Fibroblast of pulmonary artery (primary cell): ENCODE data around the gene ABCB8.

Source experiments
- DNase-seq: peaks from one replicate; pipeline ENCODE4 v3.0.0-alpha.2; 2010; ENCODE audit warnings: low read depth
- H3K4me3 ChIP-seq: replicated peaks from 2 replicates; pipeline ENCODE4 v1.5.1; 2011; ENCODE audit warnings: low read depth, mild to moderate bottlenecking, control low read depth, low read length, moderate library complexity
- TF ChIP-seq, protein P1 (sequence below): IDR thresholded peaks from 2 replicates; pipeline ENCODE4 v1.5.1; 2011; ENCODE audit warnings: mild to moderate bottlenecking, control low read depth, low read length, inconsistent platforms; ENCODE audit errors: missing control alignments

Gene ABCB8

DNA sequence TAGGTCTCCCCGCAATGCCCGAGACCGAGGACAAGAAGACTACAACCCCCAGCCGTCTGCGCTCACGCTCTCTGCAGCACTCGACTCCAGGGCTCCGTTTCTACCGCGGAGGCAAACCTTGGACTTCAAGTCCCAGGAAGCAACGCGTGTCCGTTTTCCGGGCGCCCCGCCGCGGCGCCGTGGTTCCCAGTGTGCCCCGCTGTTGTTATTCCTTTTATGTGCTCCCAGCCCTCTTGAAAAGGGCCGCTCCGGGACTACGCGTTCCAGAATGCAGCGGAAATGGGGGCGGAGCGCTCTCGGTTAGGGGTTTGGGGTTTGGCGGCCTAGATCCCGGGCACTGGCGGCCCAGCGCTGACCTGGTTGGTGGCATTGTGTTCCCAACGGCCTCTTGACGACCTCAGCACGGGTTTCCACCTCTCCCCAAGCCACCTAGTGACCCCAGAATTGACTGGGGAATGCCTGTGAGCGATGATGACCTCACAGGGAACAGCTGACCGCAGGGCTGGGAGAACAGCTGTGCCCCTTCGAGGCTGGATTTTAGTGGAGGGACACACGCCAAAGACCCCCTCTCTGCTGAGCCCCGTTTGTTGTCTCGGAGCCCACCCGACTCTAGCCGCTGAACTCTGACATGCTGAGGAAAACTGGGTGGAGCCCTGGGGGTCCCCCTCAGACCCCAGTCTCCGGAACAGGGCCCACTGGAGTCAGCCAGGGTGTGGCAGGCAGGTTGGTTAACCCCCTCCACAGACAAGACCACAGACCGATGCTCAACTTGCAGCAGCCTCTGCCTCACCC lies 29.9 kb downstream of the ABCB8 start:
- peak overlapping the region; percentile 85 for H3K4me3 ChIP-seq
- TF ChIP-seq, protein P1, sequence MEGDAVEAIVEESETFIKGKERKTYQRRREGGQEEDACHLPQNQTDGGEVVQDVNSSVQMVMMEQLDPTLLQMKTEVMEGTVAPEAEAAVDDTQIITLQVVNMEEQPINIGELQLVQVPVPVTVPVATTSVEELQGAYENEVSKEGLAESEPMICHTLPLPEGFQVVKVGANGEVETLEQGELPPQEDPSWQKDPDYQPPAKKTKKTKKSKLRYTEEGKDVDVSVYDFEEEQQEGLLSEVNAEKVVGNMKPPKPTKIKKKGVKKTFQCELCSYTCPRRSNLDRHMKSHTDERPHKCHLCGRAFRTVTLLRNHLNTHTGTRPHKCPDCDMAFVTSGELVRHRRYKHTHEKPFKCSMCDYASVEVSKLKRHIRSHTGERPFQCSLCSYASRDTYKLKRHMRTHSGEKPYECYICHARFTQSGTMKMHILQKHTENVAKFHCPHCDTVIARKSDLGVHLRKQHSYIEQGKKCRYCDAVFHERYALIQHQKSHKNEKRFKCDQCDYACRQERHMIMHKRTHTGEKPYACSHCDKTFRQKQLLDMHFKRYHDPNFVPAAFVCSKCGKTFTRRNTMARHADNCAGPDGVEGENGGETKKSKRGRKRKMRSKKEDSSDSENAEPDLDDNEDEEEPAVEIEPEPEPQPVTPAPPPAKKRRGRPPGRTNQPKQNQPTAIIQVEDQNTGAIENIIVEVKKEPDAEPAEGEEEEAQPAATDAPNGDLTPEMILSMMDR: no peak
- DNase-seq: peak; percentile 100

DNA sequence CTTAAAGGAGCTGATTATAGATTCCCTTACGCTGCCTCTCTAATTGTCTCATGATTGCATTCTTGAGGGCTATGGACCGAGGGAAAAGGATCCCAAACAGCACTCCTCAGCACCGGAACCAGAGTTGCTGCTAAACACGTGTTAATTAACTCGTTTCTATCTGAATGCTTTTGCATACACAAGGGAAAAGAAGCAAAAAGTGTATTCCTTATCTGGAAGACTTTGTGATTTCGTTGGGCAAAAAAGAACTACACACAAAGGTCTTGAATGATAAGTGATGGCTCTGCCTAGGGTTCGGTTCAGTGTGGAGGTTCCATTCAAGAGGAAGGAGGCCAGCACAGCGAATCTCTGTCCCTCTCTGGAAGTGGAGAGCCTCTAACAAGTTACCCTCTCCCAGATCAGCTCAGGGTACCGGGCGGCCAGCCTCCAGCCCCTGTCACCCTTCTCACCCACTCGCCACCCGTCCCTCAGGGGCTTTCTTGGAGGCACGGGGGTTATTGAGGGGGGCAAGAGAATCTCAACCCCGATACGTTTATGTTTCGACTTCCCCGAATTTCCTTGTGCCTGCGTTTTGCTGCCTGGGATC lies 30.6 kb downstream of the ABCB8 start:
- TF ChIP-seq, protein P1: no peak
- DNase-seq: no peak
- H3K4me3 ChIP-seq: peak overlapping the region; percentile 85

DNA sequence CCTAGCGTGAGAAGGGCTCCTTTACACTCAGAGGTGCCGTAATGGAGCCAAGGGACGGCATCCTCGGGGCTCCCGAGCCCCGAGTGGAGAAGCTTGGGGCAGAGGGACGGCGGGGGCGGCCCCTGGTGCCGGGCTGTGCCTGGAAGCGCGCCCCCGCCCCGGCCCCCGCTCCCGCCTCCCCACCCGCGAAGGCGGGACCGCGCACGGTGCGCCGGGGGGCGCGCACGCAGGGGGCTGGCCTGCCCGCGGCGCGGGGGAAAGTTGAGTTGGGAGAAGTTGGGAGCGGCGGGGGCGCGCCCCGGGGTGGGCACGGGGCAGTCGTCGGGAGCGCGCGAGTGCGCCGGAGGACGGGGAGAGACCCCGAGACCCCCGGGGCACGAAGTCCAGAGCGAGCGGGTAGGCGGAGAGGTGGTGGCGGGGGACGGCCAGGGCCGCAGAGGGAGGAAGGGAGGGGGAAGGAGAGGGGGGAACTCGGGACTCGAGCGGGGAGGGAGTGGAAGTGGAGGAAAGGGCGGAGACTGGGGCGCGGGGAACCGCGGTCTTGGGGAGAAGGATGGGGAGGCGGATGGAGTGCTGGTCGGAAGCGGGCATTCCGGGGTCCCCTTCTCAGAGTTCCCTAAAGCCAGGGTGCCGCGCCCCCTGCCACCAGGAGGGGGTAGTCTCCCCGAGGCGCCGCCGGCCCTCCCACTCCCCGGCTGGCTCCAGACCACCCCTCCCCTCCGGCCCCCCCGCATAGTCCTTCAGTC lies 31.3 kb downstream of the ABCB8 start, which contains the start of gene SLC4A2:
Gene SLC4A2 (plus strand): TSS at position 223 of the 746 bp plus-strand sequence. CDS start 2,399 bp downstream, outside the sequence.
- peak within 1 kb of the TSS; percentile 85 for H3K4me3 ChIP-seq
- peak; percentile 65 for DNase-seq
- TF ChIP-seq, protein P1: peak; percentile 38

DNA sequence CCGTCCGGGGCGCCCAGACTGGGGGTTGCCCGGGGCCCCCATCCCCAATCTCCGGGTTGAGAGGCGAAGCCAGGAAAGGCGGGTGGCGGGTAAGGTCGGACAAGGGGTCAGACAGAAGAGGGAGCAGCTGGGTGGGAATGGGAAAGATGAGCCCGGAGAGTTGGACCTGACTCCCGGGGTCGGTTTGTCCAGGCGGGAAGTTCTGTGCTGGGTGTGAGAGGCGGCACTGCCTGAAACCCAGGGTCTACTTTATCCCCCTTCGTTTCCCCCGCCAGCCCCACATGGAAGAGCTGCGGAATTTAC lies 31.8 kb downstream of the ABCB8 start:
- no peak for DNase-seq
- TF ChIP-seq, protein P1: no peak
- peak overlapping the region; percentile 83 for H3K4me3 ChIP-seq

DNA sequence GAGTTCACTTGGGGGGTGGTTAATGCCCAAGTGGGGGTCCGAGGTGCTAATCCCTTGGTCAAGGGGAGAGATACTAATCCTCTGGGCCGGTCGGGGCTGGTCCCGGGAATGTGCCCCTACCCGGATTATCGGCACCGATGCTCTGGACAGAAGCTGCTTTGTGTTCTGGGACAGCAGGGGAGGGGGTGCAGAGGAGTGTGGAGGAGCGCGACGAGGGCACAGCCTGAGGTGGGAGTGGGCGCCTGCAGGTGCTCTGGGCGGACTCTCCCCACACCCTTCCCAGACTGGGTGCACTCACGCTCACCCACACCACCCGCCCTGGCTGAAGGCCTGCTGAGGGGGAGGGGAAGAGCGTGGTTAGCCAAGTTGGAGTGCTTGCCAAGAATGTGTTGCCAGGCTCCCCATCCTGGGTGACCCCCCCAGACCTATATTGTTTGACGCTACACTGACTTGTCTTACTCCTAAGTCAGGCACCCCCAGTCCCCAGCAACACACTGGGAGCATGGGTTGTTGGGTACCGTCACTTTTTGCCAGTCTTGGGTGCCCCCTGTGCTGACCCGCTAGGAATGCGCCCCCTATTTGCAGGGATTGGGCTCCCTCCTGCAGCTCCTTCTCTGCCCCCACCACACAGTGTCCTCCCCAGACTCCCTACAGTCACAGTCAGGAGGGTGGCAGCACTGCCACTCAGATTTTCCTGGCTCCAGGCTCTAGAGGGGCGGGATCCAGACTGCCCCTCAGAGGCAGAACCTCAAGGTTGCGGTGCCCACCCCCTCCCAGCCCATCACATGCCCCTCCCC lies 32.4 kb downstream of the ABCB8 start:
- peak overlapping the region; percentile 83 for H3K4me3 ChIP-seq
- TF ChIP-seq, protein P1: peak; percentile 9
- DNase-seq: peak; percentile 64
